Progenitor cell of endocrine pancreas (in vitro differentiated cells): ENCODE measurements around the gene TMPO. TPM values are rescaled to one million over a fixed set of nuclear protein-coding genes. Genes with fewer than 3 reads are reported as not detected.
"Not testable (repeated sequence)": the region's sequence is repeated elsewhere in the genome, so short reads cannot be mapped to it uniquely, and the experiment has no call there.

Source experiments
- DNase-seq: peaks from one replicate; pipeline ENCODE4 v3.0.0; 2021; ENCODE audit warnings: low spot score; ENCODE audit not compliant: unreplicated experiment
- H3K27ac Mint-ChIP-seq: 2 replicates; pipeline ENCODE4 v1.8.0; 2021; ENCODE audit warnings: mild to moderate bottlenecking, moderate library complexity, mixed read lengths
- H3K27me3 Mint-ChIP-seq: 2 replicates; pipeline ENCODE4 v1.8.0; 2021; ENCODE audit warnings: mixed read lengths
- H3K36me3 Mint-ChIP-seq: 2 replicates; pipeline ENCODE4 v1.8.0; 2022; ENCODE audit warnings: mixed read lengths; ENCODE audit not compliant: insufficient read depth
- H3K4me1 Mint-ChIP-seq: 2 replicates; pipeline ENCODE4 v1.8.0; 2021; ENCODE audit warnings: low read depth, mixed read lengths
- H3K4me3 Mint-ChIP-seq: 2 replicates; pipeline ENCODE4 v1.8.0; 2021; ENCODE audit warnings: low read depth, mild to moderate bottlenecking, moderate library complexity, mixed read lengths
- H3K9me3 Mint-ChIP-seq: 2 replicates; pipeline ENCODE4 v1.8.0; 2021; ENCODE audit warnings: low read depth, mixed read lengths
- CTCF ChIP-seq: fragments of 200-600 bp; sonication (generic); IDR thresholded peaks from one replicate; pipeline ENCODE4 v1.5.0; 2021; ENCODE audit warnings: antibody characterized with exemption, mild to moderate bottlenecking; ENCODE audit not compliant: unreplicated experiment
- total RNA-seq: library from RNA; stranded (reverse); gene quantifications from 2 replicates; pipeline ENCODE4 v1.2.1, GENCODE V29; 2021

TMPO gene
- total RNA-seq, 1 donor from 2014 or later, result 203 TPM

DNA sequence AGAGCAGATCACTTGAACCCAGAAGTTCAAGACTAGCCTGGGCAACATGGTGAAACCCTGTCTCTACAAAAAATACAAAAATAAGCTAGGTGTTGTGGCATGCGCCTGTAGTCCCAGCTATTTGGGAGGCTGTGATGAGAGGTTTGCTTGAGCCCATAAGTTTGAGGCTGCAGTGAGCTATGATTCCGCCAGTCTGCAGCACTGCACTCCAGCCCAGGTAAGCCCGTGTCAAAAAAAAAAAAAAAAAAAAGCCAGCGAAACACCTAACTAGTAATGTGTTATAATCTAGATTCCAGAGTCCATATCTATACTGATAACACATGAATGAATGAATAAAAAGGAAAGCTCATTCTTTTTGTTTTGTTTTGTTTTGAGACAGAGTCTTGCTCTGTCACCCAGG lies 59.6 kb downstream of the TMPO start:
- H3K27ac Mint-ChIP-seq, result no peak overlapping the region
- no peaks in the 10 kb centered on the region for H3K27me3 Mint-ChIP-seq

DNA sequence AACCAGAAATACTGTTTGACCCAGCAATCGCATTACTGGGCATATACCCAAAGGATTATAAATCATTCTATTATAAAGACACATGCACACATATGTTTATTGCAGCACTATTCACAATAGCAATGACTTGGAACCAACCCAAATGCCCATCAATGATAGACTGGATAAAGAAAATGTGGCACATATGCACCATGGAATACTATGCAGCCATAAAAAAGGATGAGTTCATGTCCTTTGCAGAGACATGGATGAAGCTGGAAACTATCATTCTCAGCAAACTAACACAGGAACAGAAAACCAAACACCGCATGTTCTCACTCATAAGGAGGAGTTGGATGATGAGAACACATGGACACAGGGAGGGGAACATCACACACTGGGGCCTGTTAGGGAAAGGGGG lies 61.4 kb downstream of the TMPO start:
- H3K9me3 Mint-ChIP-seq, H3K27me3 Mint-ChIP-seq, H3K4me3 Mint-ChIP-seq, H3K36me3 Mint-ChIP-seq, H3K27ac Mint-ChIP-seq, H3K4me1 Mint-ChIP-seq, DNase-seq: not testable (repeated sequence)

More for the DNA sequence above, 59.6 kb downstream of the TMPO start:
- Mint-ChIP-seq H3K4me1 (peaks cover 6% of the 10 kb centered on the region), H3K9me3 (peaks cover 3% of the 10 kb centered on the region), H3K36me3 (no peaks in the 10 kb centered on the region), H3K4me3 (no peak overlapping the region)
- no peak for DNase-seq
- TF ChIP-seq CTCF, result no peak

DNA sequence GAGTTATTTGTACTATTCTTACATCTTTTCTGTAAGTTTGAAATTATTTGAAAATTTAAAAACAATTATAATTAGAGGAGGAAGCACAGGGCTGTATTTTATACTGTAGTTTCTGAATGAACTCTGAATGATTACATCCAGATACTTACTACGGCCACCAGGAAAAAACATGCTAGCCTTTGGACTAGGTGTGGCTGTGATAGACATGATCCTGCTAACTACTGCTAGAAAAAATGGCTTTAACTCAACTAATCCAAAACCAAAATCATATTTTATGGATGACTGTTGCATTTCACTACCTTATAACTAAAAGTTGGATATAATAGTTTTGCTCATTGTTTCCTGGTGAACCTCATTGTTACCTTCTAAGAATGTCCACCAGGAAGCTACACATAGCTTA lies 63.0 kb downstream of the TMPO start:
- no peak for DNase-seq
- Mint-ChIP-seq H3K4me3 (no peak overlapping the region), H3K36me3 (no peaks in the 10 kb centered on the region), H3K4me1 (peaks cover 6% of the 10 kb centered on the region), H3K27ac (no peak overlapping the region), H3K27me3 (no peaks in the 10 kb centered on the region), H3K9me3 (peaks cover 3% of the 10 kb centered on the region)
- no peak for TF ChIP-seq CTCF

DNA sequence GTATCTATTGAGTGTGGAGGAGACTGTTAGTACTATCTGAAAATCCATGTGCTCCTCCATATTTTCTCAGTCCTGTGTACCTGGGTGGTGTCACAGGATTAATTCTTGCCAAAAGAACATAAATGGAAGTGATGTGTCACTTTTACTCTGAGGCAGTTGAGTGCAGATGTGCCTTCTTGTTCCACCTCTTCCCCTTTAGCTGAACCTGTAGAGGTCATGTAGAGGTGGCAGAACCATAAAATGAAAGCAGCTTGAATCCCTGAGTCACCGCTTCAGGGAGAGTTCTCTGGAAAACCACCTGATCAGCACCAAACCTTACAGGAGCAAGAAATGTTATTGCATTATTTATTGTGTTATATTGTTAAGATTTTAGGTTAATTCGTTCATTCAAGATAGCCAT lies 63.4 kb downstream of the TMPO start:
- Mint-ChIP-seq H3K36me3 (no peaks in the 10 kb centered on the region), H3K4me1 (peaks cover 6% of the 10 kb centered on the region), H3K27me3 (no peaks in the 10 kb centered on the region), H3K9me3 (peaks cover 3% of the 10 kb centered on the region), H3K4me3 (no peak overlapping the region), H3K27ac (no peak overlapping the region)
- DNase-seq, result no peak
- no peak for TF ChIP-seq CTCF

- no peaks in the 10 kb centered on the region for H3K36me3 Mint-ChIP-seq
- H3K9me3 Mint-ChIP-seq, result peaks cover 3% of the 10 kb centered on the region
- peaks cover 1% of the 10 kb centered on the region for H3K4me1 Mint-ChIP-seq
- DNase-seq, result no peak
- H3K27me3 Mint-ChIP-seq, result no peaks in the 10 kb centered on the region
- H3K27ac Mint-ChIP-seq, result no peak overlapping the region
- TF ChIP-seq CTCF, result no peak
- no peak overlapping the region for H3K4me3 Mint-ChIP-seq
Measured at GRCh38 chr12:98579347-98579746, 64.0 kb downstream of the TMPO start.

DNA sequence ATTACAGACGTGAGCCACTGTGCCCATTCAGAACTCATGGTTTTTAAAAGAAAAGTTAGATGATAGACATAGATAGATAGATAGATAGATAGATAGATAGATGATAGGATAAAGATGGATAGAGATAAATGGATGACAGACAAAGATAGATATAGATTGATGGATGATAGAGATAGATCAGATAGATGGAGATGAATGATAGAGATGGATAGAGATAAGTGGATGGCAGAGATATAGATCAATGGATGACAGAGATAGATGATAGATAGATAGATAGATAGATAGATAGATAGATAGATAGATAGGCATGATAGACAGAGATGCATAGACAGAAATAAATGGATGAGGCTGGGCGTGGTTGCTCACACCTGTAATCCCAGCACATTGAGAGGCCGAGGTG lies 64.4 kb downstream of the TMPO start:
- Mint-ChIP-seq H3K4me1 (no peaks in the 10 kb centered on the region), H3K4me3 (no peak overlapping the region), H3K9me3 (peaks cover 3% of the 10 kb centered on the region), H3K36me3 (no peaks in the 10 kb centered on the region), H3K27ac (no peak overlapping the region), H3K27me3 (no peaks in the 10 kb centered on the region)
- no peak for TF ChIP-seq CTCF
- no peak for DNase-seq
